Jurkat, Clone E6-1 (cell line): ENCODE results near the gene CLDN22.

Experiments
- DNase-seq: peaks from one replicate; pipeline ENCODE4 v3.0.0-alpha.2; 2011; ENCODE audit warnings: low read depth, low spot score
- H3K4me3 ChIP-seq: 2 replicates; pipeline ENCODE4 v1.5.1; 2011; ENCODE audit warnings: mild to moderate bottlenecking, low read length, control low read depth, moderate library complexity

The CLDN22 gene

GRCh38 chr4:183291070-183291469 lies 29.0 kb downstream of the CLDN22 start:
- DNase-seq: no peak
- no peak overlapping the region for H3K4me3 ChIP-seq

DNA sequence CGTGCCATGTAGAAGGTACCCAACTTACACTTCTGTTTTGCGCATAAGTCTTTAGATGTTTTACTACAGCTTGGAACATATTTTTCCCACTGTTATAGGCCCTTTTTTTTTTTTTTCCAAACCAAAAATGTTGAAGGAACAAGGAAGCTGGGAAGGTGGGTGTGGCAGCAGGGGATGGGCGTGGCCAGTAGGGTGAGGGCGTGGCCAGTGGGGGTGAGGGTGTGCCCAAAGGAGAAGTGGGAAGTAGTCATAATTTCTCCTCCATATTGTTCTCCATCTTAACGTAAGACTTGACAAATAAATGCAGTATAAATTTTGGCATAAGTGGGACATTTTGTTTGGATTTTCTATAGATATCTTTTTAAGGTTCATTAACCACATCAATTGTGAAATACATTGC lies 30.4 kb downstream of the CLDN22 start:
- H3K4me3 ChIP-seq: no peak overlapping the region
- no peak for DNase-seq

DNA sequence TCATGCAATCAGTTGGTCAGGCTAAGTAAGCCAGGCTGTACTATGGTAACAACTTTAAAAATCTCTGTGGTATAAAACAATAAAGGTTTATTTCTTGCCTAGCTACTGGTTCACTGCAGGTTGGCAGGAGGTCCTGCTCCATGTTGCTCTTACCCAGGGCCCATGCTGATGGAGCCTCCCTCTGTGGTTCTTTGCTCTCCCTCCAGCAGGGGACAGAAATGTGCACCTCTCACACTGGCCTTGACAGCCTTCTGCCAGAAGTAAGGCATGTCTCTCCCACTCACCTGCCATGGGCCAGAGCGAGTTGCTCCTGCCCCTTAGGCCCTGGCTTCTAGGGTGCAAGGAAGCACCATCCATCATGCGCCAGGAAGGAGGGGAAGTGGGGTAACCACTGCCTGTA lies 31.1 kb downstream of the CLDN22 start:
- H3K4me3 ChIP-seq: no peak overlapping the region
- no peak for DNase-seq

DNA sequence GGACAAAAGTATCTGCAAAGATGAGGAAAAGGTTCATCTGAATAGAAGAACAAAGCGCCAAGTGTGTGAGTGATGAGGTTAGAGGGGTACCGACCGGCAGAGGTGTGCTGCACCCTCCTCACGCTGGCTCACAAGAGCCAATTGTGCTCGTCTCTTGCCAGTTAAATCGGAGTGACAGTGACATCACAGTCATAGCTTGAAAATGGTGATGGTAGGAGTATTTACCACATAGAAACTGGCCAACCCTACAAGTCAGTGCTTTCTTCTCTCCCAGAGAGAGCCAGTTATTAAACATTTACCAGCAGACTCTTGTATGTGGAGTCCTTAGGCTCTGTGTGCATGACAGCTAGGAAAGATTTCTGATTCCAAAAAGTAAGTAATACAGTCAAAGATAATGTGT lies 32.4 kb downstream of the CLDN22 start:
- no peak for DNase-seq
- no peak overlapping the region for H3K4me3 ChIP-seq

DNA sequence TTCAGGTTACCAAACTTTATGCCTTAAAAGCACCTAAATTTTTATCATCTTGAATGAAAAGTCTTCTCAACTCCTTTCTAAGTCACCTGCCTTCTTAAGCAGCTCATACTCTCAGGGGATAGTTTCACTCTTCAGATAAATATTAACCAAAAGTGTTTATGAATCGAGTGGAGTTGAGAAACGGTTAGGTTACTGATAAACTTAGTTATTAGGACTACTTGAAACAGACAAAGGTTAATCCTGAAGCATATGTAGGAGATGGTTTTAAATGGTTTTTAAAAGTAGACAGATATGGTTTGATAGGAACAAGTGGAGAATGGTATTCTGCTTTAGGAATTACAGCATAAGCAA lies 32.8 kb downstream of the CLDN22 start:
- H3K4me3 ChIP-seq: no peak overlapping the region
- DNase-seq: no peak

DNA sequence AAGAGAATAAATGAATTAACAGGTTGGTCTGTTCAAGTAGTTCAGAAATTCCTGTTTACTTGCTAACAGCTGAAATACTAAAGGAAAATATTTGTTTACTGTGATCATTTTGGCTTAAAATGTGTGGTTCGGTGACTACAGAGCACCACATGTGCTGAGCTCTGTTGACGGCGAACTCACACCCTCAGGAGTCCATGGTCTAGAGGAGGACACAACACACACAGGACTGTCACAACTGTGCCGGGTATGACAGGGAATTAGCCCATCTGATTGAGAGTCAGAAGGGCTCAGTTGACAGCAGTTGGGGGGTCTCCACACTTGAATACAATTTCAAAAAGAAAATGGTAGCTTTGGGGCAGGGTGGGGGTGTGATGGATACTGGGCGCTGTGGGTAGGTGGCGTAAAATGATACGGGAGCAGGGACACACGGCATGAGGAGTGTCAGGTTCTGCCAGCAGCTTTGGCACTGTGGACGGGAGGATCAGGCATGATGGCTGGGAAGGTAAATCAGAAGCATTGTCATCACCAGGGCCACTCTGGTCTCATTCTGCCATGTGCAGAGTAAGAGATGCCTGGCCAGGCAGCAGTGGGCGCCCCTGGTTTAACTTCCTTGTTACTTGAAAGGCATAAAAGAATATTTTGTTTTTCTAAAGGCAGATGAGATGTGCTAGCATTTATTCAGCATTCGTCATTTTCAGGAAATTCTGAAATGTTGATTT lies 33.3 kb downstream of the CLDN22 start:
- no peak for DNase-seq
- no peak overlapping the region for H3K4me3 ChIP-seq

DNA sequence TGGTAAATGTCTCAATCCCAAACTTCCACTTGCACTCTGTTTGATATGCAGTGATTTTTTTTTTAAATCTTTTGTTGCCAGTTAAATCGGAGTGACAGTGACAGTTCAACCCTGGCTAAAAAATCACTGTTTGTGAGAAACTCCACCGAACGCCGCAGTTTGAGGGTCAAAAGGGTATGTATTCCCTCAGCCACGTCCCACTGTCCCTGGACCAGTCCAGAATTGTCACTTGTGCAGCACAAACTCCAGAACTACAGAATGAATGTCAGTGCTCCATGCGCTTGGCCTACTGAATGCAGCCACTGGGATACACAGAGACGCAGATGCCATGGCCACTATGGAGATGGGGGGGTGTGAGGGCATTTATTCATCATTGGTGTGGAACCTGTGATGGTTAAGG lies 34.2 kb downstream of the CLDN22 start:
- DNase-seq: no peak
- H3K4me3 ChIP-seq: no peak overlapping the region

DNA sequence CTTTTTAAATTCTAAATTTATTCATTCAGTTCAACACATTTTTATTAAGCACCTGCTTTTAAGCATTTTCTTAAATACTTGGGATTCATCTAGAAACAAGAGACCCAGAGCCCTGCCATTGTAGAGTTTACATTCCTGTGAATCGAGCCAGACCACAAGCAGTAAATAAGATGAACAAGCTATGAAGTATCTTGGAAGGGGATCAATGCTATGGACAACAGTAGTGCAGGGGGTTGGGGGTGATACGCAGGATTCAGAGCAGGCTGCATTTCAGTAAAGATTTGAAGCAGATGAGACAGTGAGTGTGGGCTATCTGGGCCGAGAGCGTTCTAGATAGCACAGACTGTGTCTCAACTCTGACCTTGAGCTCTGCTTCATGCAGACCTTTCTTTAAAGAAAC lies 35.1 kb downstream of the CLDN22 start:
- no peak for DNase-seq
- no peak overlapping the region for H3K4me3 ChIP-seq

- DNase-seq: no peak
- H3K4me3 ChIP-seq: no peak overlapping the region
These were observed 35.8 kb downstream of the CLDN22 start for GRCh38 chr4:183284258-183284785.

DNA sequence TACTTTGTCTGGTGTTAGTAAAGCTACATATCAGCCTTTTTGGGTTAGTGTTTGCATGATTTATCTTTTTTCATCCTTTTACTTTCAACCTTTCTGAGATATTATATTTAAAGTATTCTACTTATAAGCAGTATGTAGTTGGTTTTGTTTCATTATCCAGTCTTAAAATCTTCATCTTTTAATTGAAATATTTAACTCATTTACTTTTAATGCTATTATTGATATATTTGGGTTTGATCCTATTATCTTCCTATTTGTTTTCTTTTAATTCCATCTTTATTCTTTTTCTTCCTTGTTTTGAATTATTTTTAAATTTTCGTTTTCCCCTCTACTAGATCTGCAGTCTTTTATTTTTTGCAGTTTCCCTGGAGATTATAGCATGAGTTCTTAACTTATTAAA lies 44.0 kb downstream of the CLDN22 start:
- DNase-seq: no peak
- H3K4me3 ChIP-seq: no peak overlapping the region

GRCh38 chr4:183272384-183272783 lies 47.7 kb downstream of the CLDN22 start:
- H3K4me3 ChIP-seq: no peak overlapping the region
- no peak for DNase-seq

GRCh38 chr4:183268556-183268955 lies 51.5 kb downstream of the CLDN22 start:
- no peak overlapping the region for H3K4me3 ChIP-seq
- DNase-seq: no peak
